ENCODE data around the gene TCF19. TPM values are rescaled to one million over a fixed set of nuclear protein-coding genes. Genes with fewer than 3 reads are reported as not detected.
A peak's percentile ranks its signal among the peaks of the same experiment; 100 is the strongest.

TCF19 gene
- total RNA-seq, 1 experiment from 2014 or later: 12.7 TPM

DNA sequence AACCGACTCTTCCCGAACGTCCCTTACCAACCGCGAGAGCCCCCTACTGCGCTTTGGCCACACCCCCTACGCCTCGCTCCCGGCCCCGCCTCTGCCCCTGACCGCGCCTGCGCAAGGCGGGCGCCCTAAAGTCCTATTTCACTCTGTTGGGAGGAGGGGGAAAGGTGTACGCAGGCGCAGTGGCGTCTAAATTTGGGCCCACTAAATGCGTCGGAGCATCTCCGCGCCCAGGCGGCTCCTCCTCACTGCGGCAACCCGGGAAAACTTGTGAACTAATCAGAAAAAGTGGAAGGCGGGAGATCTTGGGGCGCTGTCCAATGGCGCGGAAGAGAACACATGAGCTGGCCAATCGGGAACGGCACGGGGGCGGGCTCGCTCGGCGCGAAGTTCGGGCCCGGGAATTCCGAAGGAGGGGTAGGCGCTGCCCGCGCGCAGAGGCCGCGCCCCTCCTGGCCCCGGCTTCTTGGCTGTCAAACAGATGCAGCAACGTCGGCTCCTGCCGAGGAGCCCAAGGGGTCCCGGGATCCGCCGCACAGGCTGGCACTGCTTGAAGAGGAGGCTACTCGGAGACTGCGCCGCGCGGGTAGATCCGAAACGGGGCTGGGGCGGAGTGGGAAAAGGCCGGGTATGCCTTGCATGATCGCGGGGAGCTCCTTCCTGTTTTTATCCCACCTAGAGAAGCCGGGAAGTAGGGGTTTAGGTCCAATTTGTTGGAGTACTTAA lies at the start of gene TCF19 (continued):
- peak; percentile 13; the same call in 1 of the 2 replicates for TF ChIP-seq NFE2L1 (CRISPR knock-in tag; IDR thresholded peaks at IDR 0.05)
- TF ChIP-seq, protein P1, sequence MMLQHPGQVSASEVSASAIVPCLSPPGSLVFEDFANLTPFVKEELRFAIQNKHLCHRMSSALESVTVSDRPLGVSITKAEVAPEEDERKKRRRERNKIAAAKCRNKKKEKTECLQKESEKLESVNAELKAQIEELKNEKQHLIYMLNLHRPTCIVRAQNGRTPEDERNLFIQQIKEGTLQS (CRISPR knock-in tag; conservative IDR thresholded peaks at IDR 0.05): no peak
- no peak for TF ChIP-seq FOXP1 (CRISPR knock-in tag; IDR thresholded peaks at IDR 0.05; ENCODE audit: borderline replicate concordance)
- no peak for TF ChIP-seq MXD4 (CRISPR knock-in tag; IDR thresholded peaks at IDR 0.05; ENCODE audit: borderline replicate concordance)
- TF ChIP-seq, protein P2, sequence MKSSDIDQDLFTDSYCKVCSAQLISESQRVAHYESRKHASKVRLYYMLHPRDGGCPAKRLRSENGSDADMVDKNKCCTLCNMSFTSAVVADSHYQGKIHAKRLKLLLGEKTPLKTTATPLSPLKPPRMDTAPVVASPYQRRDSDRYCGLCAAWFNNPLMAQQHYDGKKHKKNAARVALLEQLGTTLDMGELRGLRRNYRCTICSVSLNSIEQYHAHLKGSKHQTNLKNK (CRISPR knock-in tag; IDR thresholded peaks at IDR 0.05): no peak
- TF ChIP-seq OVOL2 (CRISPR knock-in tag; IDR thresholded peaks at IDR 0.05; ENCODE audit: borderline replicate concordance): no peak
- TF ChIP-seq, protein P3, sequence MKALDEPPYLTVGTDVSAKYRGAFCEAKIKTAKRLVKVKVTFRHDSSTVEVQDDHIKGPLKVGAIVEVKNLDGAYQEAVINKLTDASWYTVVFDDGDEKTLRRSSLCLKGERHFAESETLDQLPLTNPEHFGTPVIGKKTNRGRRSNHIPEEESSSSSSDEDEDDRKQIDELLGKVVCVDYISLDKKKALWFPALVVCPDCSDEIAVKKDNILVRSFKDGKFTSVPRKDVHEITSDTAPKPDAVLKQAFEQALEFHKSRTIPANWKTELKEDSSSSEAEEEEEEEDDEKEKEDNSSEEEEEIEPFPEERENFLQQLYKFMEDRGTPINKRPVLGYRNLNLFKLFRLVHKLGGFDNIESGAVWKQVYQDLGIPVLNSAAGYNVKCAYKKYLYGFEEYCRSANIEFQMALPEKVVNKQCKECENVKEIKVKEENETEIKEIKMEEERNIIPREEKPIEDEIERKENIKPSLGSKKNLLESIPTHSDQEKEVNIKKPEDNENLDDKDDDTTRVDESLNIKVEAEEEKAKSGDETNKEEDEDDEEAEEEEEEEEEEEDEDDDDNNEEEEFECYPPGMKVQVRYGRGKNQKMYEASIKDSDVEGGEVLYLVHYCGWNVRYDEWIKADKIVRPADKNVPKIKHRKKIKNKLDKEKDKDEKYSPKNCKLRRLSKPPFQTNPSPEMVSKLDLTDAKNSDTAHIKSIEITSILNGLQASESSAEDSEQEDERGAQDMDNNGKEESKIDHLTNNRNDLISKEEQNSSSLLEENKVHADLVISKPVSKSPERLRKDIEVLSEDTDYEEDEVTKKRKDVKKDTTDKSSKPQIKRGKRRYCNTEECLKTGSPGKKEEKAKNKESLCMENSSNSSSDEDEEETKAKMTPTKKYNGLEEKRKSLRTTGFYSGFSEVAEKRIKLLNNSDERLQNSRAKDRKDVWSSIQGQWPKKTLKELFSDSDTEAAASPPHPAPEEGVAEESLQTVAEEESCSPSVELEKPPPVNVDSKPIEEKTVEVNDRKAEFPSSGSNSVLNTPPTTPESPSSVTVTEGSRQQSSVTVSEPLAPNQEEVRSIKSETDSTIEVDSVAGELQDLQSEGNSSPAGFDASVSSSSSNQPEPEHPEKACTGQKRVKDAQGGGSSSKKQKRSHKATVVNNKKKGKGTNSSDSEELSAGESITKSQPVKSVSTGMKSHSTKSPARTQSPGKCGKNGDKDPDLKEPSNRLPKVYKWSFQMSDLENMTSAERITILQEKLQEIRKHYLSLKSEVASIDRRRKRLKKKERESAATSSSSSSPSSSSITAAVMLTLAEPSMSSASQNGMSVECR (CRISPR knock-in tag; IDR thresholded peaks at IDR 0.05; ENCODE audit: borderline replicate concordance): 0 out of 2 replicates have a peak, but pooled peaks have one; percentile 35
- TF ChIP-seq, protein P4, sequence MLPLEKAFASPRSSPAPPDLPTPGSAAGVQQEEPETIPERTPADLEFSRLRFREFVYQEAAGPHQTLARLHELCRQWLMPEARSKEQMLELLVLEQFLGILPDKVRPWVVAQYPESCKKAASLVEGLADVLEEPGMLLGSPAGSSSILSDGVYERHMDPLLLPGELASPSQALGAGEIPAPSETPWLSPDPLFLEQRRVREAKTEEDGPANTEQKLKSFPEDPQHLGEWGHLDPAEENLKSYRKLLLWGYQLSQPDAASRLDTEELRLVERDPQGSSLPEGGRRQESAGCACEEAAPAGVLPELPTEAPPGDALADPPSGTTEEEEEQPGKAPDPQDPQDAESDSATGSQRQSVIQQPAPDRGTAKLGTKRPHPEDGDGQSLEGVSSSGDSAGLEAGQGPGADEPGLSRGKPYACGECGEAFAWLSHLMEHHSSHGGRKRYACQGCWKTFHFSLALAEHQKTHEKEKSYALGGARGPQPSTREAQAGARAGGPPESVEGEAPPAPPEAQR (CRISPR knock-in tag; IDR thresholded peaks at IDR 0.05): no peak
- TF ChIP-seq, protein P5, sequence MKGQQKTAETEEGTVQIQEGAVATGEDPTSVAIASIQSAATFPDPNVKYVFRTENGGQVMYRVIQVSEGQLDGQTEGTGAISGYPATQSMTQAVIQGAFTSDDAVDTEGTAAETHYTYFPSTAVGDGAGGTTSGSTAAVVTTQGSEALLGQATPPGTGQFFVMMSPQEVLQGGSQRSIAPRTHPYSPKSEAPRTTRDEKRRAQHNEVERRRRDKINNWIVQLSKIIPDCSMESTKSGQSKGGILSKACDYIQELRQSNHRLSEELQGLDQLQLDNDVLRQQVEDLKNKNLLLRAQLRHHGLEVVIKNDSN (CRISPR knock-in tag; IDR thresholded peaks at IDR 0.05): no peak
- TF ChIP-seq, protein P6, sequence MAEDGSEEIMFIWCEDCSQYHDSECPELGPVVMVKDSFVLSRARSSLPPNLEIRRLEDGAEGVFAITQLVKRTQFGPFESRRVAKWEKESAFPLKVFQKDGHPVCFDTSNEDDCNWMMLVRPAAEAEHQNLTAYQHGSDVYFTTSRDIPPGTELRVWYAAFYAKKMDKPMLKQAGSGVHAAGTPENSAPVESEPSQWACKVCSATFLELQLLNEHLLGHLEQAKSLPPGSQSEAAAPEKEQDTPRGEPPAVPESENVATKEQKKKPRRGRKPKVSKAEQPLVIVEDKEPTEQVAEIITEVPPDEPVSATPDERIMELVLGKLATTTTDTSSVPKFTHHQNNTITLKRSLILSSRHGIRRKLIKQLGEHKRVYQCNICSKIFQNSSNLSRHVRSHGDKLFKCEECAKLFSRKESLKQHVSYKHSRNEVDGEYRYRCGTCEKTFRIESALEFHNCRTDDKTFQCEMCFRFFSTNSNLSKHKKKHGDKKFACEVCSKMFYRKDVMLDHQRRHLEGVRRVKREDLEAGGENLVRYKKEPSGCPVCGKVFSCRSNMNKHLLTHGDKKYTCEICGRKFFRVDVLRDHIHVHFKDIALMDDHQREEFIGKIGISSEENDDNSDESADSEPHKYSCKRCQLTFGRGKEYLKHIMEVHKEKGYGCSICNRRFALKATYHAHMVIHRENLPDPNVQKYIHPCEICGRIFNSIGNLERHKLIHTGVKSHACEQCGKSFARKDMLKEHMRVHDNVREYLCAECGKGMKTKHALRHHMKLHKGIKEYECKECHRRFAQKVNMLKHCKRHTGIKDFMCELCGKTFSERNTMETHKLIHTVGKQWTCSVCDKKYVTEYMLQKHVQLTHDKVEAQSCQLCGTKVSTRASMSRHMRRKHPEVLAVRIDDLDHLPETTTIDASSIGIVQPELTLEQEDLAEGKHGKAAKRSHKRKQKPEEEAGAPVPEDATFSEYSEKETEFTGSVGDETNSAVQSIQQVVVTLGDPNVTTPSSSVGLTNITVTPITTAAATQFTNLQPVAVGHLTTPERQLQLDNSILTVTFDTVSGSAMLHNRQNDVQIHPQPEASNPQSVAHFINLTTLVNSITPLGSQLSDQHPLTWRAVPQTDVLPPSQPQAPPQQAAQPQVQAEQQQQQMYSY (CRISPR knock-in tag; IDR thresholded peaks at IDR 0.05): no peak
- peak; percentile 60; the same call in 1 of the 2 replicates for TF ChIP-seq FOXK1 (CRISPR knock-in tag; IDR thresholded peaks at IDR 0.05)
- no peak for TF ChIP-seq TEAD4 (CRISPR knock-in tag; IDR thresholded peaks at IDR 0.05)
- no peak for TF ChIP-seq ZBTB21 (CRISPR knock-in tag; IDR thresholded peaks at IDR 0.05; ENCODE audit: borderline replicate concordance)
- no peak for TF ChIP-seq KAT7 (CRISPR knock-in tag; IDR thresholded peaks at IDR 0.05; ENCODE audit: borderline replicate concordance)
- TF ChIP-seq, protein P7, sequence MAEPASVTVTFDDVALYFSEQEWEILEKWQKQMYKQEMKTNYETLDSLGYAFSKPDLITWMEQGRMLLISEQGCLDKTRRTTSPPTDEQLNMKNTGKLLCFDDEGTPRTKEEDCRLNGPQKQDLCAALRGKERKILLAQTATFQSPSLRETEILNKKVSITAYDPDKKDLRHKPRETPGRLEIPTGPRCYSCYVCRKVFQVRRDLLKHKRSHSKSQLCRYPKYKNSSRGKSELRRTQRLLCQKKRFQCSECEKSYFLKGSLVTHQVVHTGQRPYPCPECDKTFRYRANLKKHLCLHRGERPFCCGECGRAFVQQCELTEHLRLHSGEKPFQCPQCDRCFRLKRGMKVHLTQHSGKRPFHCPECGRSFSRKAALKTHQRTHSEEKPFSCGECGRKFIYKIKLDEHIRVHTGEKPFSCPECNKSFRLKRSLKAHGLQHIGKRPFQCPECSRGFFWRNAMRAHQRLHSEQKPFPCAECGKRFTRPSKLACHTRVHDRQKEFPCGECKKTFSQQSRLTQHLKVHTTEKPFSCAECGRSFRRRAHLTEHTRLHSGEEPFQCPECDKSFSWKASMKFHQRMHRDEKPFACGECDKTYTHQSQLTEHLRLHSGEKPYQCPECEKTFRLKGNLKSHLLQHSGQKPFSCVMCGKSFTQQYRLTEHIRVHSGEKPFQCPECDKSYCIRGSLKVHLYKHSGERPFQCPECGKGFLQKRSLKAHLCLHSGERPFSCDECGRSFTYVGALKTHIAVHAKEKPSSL (CRISPR knock-in tag; conservative IDR thresholded peaks at IDR 0.05): no peak
- TF ChIP-seq ETV6 (CRISPR knock-in tag; IDR thresholded peaks at IDR 0.05): no peak; the same call in 1 of the 2 replicates
- TF ChIP-seq ESRRA (CRISPR knock-in tag; IDR thresholded peaks at IDR 0.05; ENCODE audit: borderline replicate concordance): no peak
- TF ChIP-seq, protein P8, sequence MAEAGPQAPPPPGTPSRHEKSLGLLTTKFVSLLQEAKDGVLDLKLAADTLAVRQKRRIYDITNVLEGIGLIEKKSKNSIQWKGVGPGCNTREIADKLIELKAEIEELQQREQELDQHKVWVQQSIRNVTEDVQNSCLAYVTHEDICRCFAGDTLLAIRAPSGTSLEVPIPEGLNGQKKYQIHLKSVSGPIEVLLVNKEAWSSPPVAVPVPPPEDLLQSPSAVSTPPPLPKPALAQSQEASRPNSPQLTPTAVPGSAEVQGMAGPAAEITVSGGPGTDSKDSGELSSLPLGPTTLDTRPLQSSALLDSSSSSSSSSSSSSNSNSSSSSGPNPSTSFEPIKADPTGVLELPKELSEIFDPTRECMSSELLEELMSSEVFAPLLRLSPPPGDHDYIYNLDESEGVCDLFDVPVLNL (CRISPR knock-in tag; IDR thresholded peaks at IDR 0.05; ENCODE audit: borderline replicate concordance, low read depth): peak; percentile 84; the same call in 1 of the 2 replicates
- no peak for TF ChIP-seq ZNF232 (CRISPR knock-in tag; IDR thresholded peaks at IDR 0.05)
- TF ChIP-seq NR2C2 (CRISPR knock-in tag; IDR thresholded peaks at IDR 0.05): no peak
- no peak for TF ChIP-seq TP53 (CRISPR knock-in tag; IDR thresholded peaks at IDR 0.05)
- TF ChIP-seq SMAD4 (CRISPR knock-in tag; IDR thresholded peaks at IDR 0.05): no peak
- no peak for TF ChIP-seq ZNF671 (CRISPR knock-in tag; IDR thresholded peaks at IDR 0.05)
- peak; percentile 78; the same call in 1 of the 2 replicates for TF ChIP-seq SP1 (CRISPR knock-in tag; conservative IDR thresholded peaks at IDR 0.05)
- TF ChIP-seq NR1H2 (CRISPR knock-in tag; IDR thresholded peaks at IDR 0.05): no peak

All from WTC11 (cell line).